ENCODE results near the gene KCNH2. TPM values are rescaled to one million over a fixed set of nuclear protein-coding genes. Genes with fewer than 3 reads are reported as not detected.
A peak's percentile ranks its signal among the peaks of the same experiment; 100 is the strongest.

KCNH2 gene
- total RNA-seq, 1 donor from 2014 or later, result 2.1 TPM

- Histone ChIP-seq H3K4me3 (ENCODE audit: low read depth, low read length) (no peak overlapping the region), H3K27me3 (ENCODE audit: control insufficient read depth, insufficient read depth, low read length) (peaks cover 32% of the 10 kb centered on the region), H3K36me3 (ENCODE audit: control insufficient read depth, insufficient read depth, low read length) (no peaks in the 10 kb centered on the region)
- no peak for DNase-seq (ENCODE audit: low read depth)
- peak; percentile 85 for TF ChIP-seq CTCF (IDR thresholded peaks at IDR 0.05; ENCODE audit: insufficient read depth, low read length, poor library complexity, severe bottlenecking)
Measured at GRCh38 chr7:151008511-151009323, 30.6 kb upstream of the KCNH2 start.

- TF ChIP-seq CTCF (IDR thresholded peaks at IDR 0.05; ENCODE audit: insufficient read depth, low read length, poor library complexity, severe bottlenecking), result no peak
- no peak overlapping the region for H3K4me3 ChIP-seq (ENCODE audit: low read depth, low read length)
- H3K36me3 ChIP-seq (ENCODE audit: control insufficient read depth, insufficient read depth, low read length), result no peaks in the 10 kb centered on the region
- DNase-seq (ENCODE audit: low read depth), result no peak
- H3K27me3 ChIP-seq (ENCODE audit: control insufficient read depth, insufficient read depth, low read length), result peaks cover 26% of the 10 kb centered on the region
Measured at GRCh38 chr7:151008143-151008510, 30.0 kb upstream of the KCNH2 start.

- no peak for DNase-seq (ENCODE audit: low read depth)
- H3K4me3 ChIP-seq (ENCODE audit: low read depth, low read length), result no peak overlapping the region
- peaks cover 20% of the 10 kb centered on the region for H3K27me3 ChIP-seq (ENCODE audit: control insufficient read depth, insufficient read depth, low read length)
- H3K36me3 ChIP-seq (ENCODE audit: control insufficient read depth, insufficient read depth, low read length), result no peaks in the 10 kb centered on the region
- TF ChIP-seq CTCF (IDR thresholded peaks at IDR 0.05; ENCODE audit: insufficient read depth, low read length, poor library complexity, severe bottlenecking), result no peak
Measured at GRCh38 chr7:151007469-151007898, 29.4 kb upstream of the KCNH2 start.

GRCh38 chr7:151006590-151007300 lies 28.6 kb upstream of the KCNH2 start:
- no peak for DNase-seq (ENCODE audit: low read depth)
- peaks cover 15% of the 10 kb centered on the region for H3K27me3 ChIP-seq (ENCODE audit: control insufficient read depth, insufficient read depth, low read length)
- H3K4me3 ChIP-seq (ENCODE audit: low read depth, low read length), result no peak overlapping the region
- no peak for TF ChIP-seq CTCF (IDR thresholded peaks at IDR 0.05; ENCODE audit: insufficient read depth, low read length, poor library complexity, severe bottlenecking)
- no peaks in the 10 kb centered on the region for H3K36me3 ChIP-seq (ENCODE audit: control insufficient read depth, insufficient read depth, low read length)

GRCh38 chr7:151005566-151005965 lies 27.4 kb upstream of the KCNH2 start:
- no peak overlapping the region for H3K4me3 ChIP-seq (ENCODE audit: low read depth, low read length)
- H3K27me3 ChIP-seq (ENCODE audit: control insufficient read depth, insufficient read depth, low read length), result peaks cover 12% of the 10 kb centered on the region
- H3K36me3 ChIP-seq (ENCODE audit: control insufficient read depth, insufficient read depth, low read length), result no peaks in the 10 kb centered on the region
- no peak for DNase-seq (ENCODE audit: low read depth)
- TF ChIP-seq CTCF (IDR thresholded peaks at IDR 0.05; ENCODE audit: insufficient read depth, low read length, poor library complexity, severe bottlenecking), result no peak

All from kidney epithelial cell (primary cell).